Measurements from ENCODE around the gene SAXO2. TPM values are rescaled to one million over a fixed set of nuclear protein-coding genes. Genes with fewer than 3 reads are reported as not detected.
"Not testable (repeated sequence)": the region's sequence is repeated elsewhere in the genome, so short reads cannot be mapped to it uniquely, and the experiment has no call there.

Gene SAXO2, protein sequence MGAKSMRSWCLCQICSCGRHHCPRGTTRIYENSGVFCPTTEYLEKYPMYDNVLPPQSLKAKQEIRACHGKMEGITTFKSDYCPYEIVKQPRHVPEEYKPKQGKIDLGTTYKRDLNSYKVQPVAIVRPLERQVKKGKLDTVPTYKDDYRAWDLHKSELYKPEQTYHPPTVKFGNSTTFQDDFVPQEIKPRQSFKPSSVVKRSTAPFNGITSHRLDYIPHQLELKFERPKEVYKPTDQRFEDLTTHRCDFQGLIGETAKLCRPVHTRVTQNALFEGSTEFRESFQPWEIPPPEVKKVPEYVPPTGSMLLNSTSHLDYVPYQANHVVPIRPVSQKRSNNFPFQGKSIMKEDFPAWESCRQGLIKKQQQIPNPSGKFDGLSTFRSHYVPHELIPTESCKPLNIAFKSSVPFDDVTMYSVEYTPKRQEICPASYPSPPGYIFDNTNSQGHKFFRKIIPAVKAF
- total RNA-seq (2021; fragmentation: NEBNext Ultra II Directional; extraction: Animal tissue kit (Norgen Biotek cat#: 25700)): 1 to 10 TPM; 1.1 to 2.1 (median 1.4) TPM
- long read RNA-seq: 0 reads

DNA sequence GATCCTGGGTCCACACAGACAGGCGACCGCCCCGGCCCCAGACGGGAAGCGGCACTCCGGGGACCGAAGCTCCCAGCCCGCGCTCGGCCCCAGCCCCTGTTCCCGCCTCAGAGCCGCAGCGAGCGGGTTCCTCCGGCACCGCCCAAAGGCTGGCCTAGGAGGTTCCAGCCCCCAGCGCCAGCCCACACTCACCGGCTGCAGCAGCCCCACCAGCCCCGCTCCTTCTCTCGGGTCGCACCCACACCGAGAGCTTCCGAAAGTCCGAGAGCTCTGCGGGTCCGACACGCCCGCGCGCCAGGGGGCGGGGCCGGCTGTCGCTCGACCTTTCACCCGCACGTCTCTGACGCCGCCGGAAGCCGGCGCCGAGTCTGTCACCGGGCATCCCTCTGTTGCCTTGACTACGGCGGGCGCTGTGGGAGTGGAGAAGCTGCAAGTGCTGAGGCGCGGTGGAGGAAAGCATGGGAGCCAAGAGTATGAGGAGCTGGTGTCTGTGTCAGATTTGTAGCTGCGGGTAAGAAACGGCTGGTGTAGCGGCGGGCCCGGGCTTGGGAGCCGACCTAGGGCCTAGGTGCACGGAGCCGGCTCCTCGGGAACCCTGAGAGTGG lies at the start of gene SAXO2, which contains the start of gene EFL1:
SAXO2 (plus strand) TSS at position 397 of the 605 bp plus-strand sequence; CDS start at position 459, 62 bp downstream.
EFL1 (minus strand) TSS at position 313 of the 605 bp plus-strand sequence. CDS start 956 bp downstream, outside the sequence.
- peaks cover 32% of the 10 kb centered on the region for H3K4me1 Mint-ChIP-seq (ENCODE audit: low read depth)
- peaks cover 1% of the 10 kb centered on the region; the same call in 1 of the 2 replicates for H3K27me3 Mint-ChIP-seq (ENCODE audit: insufficient read depth)
- H3K4me3 Mint-ChIP-seq: peak within 1 kb of the TSS; percentile 97
- DNase-seq: peak; percentile 90
- peaks cover 21% of the 10 kb centered on the region for H3K36me3 Mint-ChIP-seq (ENCODE audit: low read depth)
- no peaks in the 10 kb centered on the region for H3K9me3 Mint-ChIP-seq
- no peak for TF ChIP-seq CTCF (IDR thresholded peaks at IDR 0.05)
- H3K27ac Mint-ChIP-seq: peak within 1 kb of the TSS; percentile 85

DNA sequence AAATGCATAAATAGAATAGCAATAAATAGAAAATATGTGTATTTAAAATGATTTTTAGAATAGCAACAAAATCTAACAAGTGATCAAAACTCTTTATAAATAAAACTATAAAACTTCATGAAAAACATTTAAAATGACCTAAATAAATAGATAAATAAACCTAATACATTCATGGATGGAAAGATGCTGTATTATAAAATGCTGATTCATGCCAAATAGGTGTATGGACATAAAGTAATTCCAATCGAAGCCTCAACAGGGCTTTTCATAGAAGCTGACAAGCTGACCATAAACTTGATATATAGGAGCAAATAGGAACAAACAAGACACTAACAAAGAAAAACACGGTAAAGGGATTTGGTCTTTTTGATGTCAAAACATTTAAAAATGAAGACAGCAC lies 46.5 kb upstream of the SAXO2 start:
- H3K4me3 Mint-ChIP-seq; H3K9me3 Mint-ChIP-seq; H3K27me3 Mint-ChIP-seq (ENCODE audit: insufficient read depth); H3K27ac Mint-ChIP-seq; DNase-seq: not testable (repeated sequence)
- H3K36me3 Mint-ChIP-seq (ENCODE audit: low read depth): peaks cover 33% of the 10 kb centered on the region
- H3K4me1 Mint-ChIP-seq (ENCODE audit: low read depth): peaks cover 13% of the 10 kb centered on the region

DNA sequence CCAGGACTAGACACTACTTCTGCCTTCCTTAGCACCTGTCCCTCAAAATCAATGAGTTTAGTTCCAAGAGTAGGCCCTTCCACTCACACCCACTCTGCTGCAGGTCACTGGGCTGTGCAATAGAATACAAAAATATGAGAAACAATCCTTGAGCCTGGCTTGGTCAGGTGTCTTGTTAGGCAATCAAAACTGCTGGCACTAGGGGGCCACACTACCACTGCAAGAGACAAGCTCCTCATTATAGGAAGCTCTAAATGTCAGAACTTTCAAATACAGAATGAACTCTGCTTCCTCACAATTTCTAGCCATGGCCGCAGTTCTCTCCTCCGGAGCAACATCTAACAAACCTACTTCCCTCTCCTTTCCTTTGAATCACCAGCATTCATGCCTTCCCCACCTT lies 41.1 kb upstream of the SAXO2 start:
- H3K9me3 Mint-ChIP-seq; H3K4me3 Mint-ChIP-seq; H3K27me3 Mint-ChIP-seq (ENCODE audit: insufficient read depth); H3K27ac Mint-ChIP-seq; H3K4me1 Mint-ChIP-seq (ENCODE audit: low read depth): not testable (repeated sequence)
- H3K36me3 Mint-ChIP-seq (ENCODE audit: low read depth): peaks cover 12% of the 10 kb centered on the region
- DNase-seq: peak; percentile 20
- peak; percentile 51 for TF ChIP-seq CTCF (IDR thresholded peaks at IDR 0.05)

- H3K27me3 Mint-ChIP-seq (ENCODE audit: insufficient read depth): no peaks in the 10 kb centered on the region
- H3K4me3 Mint-ChIP-seq: no peak overlapping the region
- peaks cover 15% of the 10 kb centered on the region for H3K4me1 Mint-ChIP-seq (ENCODE audit: low read depth)
- DNase-seq: peak; percentile 23
- peak overlapping the region; percentile 8 for H3K27ac Mint-ChIP-seq
- H3K36me3 Mint-ChIP-seq (ENCODE audit: low read depth): peaks cover 17% of the 10 kb centered on the region
- no peak for TF ChIP-seq CTCF (IDR thresholded peaks at IDR 0.05)
- no peaks in the 10 kb centered on the region for H3K9me3 Mint-ChIP-seq
Measured at GRCh38 chr15:82228750-82229149, 33.9 kb upstream of the SAXO2 start.

DNA sequence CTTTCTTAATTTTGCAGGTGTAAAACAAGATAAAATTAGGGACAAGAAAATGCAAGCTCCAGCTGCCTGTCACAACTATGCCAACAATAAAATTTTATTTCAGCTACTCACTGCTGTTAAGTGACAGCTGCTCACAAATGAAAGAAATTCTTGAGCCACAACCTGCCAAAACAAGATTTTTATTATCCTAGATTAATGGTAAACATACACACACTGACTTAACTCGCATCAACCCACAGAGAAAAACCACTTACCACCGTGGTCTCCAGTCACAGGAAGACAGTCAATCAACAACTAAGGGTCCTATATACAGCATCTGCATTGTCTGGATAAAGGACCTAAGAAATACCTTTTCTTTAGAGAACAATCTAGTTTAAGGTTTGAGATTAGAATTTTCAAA lies 31.4 kb upstream of the SAXO2 start:
- peaks cover 20% of the 10 kb centered on the region for H3K4me1 Mint-ChIP-seq (ENCODE audit: low read depth)
- H3K27me3 Mint-ChIP-seq (ENCODE audit: insufficient read depth): no peaks in the 10 kb centered on the region
- H3K4me3 Mint-ChIP-seq: no peak overlapping the region
- no peaks in the 10 kb centered on the region for H3K9me3 Mint-ChIP-seq
- TF ChIP-seq CTCF (IDR thresholded peaks at IDR 0.05): no peak
- DNase-seq: no peak
- peaks cover 17% of the 10 kb centered on the region for H3K36me3 Mint-ChIP-seq (ENCODE audit: low read depth)
- H3K27ac Mint-ChIP-seq: no peak overlapping the region

DNA sequence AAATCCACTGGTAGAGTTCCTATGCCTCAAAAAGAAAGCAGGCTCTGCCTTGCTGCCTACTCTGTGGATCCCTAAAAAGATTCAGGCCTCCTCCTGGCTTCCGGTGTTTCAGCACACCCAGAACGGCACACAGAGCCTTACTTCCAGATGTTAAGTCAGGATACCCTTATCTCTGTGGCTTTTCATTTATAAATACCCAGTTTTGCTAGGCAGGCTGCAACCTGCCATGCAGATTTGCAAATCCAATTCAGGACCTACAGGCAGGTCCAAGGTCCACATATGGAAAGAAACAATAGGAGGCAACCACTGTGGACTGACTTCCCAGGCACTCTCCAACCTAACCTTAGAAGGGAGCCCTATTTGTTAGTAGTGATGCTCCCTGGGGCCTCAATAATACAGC lies 30.8 kb upstream of the SAXO2 start:
- Mint-ChIP-seq H3K27me3 (ENCODE audit: insufficient read depth) (no peaks in the 10 kb centered on the region), H3K4me3 (no peak overlapping the region), H3K9me3 (no peaks in the 10 kb centered on the region), H3K27ac (no peak overlapping the region), H3K4me1 (ENCODE audit: low read depth) (peaks cover 20% of the 10 kb centered on the region), H3K36me3 (ENCODE audit: low read depth) (peaks cover 13% of the 10 kb centered on the region)
- DNase-seq: no peak
- TF ChIP-seq CTCF (IDR thresholded peaks at IDR 0.05): no peak

- H3K9me3 Mint-ChIP-seq; DNase-seq; H3K27ac Mint-ChIP-seq; H3K27me3 Mint-ChIP-seq (ENCODE audit: insufficient read depth); H3K4me3 Mint-ChIP-seq: not testable (repeated sequence)
- Mint-ChIP-seq H3K36me3 (ENCODE audit: low read depth) (peaks cover 19% of the 10 kb centered on the region), H3K4me1 (ENCODE audit: low read depth) (peaks cover 21% of the 10 kb centered on the region)
Measured at GRCh38 chr15:82237944-82238534, 24.6 kb upstream of the SAXO2 start.
